ENCODE results near the gene NEB. TPM values are rescaled to one million over a fixed set of nuclear protein-coding genes. Genes with fewer than 3 reads are reported as not detected.

Gene NEB, protein sequence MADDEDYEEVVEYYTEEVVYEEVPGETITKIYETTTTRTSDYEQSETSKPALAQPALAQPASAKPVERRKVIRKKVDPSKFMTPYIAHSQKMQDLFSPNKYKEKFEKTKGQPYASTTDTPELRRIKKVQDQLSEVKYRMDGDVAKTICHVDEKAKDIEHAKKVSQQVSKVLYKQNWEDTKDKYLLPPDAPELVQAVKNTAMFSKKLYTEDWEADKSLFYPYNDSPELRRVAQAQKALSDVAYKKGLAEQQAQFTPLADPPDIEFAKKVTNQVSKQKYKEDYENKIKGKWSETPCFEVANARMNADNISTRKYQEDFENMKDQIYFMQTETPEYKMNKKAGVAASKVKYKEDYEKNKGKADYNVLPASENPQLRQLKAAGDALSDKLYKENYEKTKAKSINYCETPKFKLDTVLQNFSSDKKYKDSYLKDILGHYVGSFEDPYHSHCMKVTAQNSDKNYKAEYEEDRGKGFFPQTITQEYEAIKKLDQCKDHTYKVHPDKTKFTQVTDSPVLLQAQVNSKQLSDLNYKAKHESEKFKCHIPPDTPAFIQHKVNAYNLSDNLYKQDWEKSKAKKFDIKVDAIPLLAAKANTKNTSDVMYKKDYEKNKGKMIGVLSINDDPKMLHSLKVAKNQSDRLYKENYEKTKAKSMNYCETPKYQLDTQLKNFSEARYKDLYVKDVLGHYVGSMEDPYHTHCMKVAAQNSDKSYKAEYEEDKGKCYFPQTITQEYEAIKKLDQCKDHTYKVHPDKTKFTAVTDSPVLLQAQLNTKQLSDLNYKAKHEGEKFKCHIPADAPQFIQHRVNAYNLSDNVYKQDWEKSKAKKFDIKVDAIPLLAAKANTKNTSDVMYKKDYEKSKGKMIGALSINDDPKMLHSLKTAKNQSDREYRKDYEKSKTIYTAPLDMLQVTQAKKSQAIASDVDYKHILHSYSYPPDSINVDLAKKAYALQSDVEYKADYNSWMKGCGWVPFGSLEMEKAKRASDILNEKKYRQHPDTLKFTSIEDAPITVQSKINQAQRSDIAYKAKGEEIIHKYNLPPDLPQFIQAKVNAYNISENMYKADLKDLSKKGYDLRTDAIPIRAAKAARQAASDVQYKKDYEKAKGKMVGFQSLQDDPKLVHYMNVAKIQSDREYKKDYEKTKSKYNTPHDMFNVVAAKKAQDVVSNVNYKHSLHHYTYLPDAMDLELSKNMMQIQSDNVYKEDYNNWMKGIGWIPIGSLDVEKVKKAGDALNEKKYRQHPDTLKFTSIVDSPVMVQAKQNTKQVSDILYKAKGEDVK (N-terminal part only)
- total RNA-seq (1 to 10 TPM; 1.2 to 6.2 (median 2.5) TPM), polyA plus RNA-seq (1 to 10 TPM in 2 of 3 donors, under 1 TPM in 1; 0.96 to 3.2 (median 1.5) TPM)
- long read RNA-seq, donor 1, result 0 reads
- long read RNA-seq, donor 2, result 0 reads

DNA sequence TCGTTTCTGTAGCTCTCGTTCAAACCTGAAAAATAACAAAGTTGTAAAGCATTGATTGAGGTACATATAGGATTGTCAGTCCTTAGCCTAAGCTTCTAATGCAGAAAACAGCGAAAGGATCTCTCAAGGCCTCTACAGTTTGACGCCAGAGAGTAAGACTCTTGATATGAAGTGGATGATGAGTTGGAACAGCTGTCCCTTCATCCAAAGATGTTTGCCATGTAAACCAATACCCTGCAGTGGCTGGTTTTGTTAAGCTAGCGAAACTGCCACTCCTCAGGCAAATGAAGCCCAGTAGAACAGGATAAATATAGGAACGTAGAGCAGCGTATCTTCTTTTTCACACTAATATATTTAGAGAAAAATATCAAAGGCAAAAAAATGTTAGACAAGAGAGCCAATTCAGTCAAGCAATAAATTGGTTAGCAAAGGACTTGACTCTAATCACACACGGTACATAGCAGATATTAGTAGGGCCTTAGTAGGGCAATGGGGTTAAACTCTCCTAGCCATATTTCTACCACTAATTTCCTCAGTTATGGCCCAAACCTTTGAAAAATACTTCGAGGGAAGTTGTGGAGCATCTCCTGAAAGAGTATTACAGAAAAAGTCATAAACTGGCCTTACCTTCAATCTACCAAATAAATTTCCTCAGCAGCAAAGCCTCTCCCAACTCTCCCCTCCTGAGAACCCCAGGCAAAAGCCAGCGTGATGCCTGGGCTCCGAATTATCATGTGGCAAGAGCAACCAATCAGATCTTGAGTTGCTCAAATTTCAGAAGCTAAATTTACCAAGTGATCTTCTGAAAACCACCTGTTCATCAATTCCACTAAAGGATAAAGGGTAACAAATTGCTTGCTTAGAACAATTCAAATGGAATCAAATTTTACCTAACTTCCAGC, at the start of gene NEB:
Gene NEB (minus strand): TSS at position 706 of the 902 bp plus-strand sequence. CDS start 1,320 bp downstream, outside the sequence.
- H3K4me1 ChIP-seq, result peaks cover 0 to 17% (median 0%) of the 10 kb centered on the region in 6 donors
- H3K27ac ChIP-seq, result no peak within 1 kb of the TSS
- no peaks in the 10 kb centered on the region for H3K27me3 ChIP-seq (replicated peaks in 1 of 7)
- intact Hi-C loops (cut with DNase I; ENCODE audit: low total_unique reads), result no loop called here
- DNase-seq, result no peak
- H3K9me3 ChIP-seq, result peaks cover 0 to 4% (median 1%) of the 10 kb centered on the region in 8 donors
- no peak within 1 kb of the TSS for H3K4me3 ChIP-seq
- H3K36me3 ChIP-seq, result no peaks in the 10 kb centered on the region
- 85 to 91% (median 90%) methylated on average over 11 of the region's 11 CpGs for WGBS, 5 donors
- TF ChIP-seq, protein P1, sequence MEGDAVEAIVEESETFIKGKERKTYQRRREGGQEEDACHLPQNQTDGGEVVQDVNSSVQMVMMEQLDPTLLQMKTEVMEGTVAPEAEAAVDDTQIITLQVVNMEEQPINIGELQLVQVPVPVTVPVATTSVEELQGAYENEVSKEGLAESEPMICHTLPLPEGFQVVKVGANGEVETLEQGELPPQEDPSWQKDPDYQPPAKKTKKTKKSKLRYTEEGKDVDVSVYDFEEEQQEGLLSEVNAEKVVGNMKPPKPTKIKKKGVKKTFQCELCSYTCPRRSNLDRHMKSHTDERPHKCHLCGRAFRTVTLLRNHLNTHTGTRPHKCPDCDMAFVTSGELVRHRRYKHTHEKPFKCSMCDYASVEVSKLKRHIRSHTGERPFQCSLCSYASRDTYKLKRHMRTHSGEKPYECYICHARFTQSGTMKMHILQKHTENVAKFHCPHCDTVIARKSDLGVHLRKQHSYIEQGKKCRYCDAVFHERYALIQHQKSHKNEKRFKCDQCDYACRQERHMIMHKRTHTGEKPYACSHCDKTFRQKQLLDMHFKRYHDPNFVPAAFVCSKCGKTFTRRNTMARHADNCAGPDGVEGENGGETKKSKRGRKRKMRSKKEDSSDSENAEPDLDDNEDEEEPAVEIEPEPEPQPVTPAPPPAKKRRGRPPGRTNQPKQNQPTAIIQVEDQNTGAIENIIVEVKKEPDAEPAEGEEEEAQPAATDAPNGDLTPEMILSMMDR (IDR thresholded peaks at IDR 0.05 in 8 of 11, conservative IDR thresholded peaks at IDR 0.05 in 3 of 11), result no peak
- no peak for TF ChIP-seq POLR2AphosphoS5 (IDR thresholded peaks at IDR 0.05)
- TF ChIP-seq POLR2A (IDR thresholded peaks at IDR 0.05), result no peak

DNA sequence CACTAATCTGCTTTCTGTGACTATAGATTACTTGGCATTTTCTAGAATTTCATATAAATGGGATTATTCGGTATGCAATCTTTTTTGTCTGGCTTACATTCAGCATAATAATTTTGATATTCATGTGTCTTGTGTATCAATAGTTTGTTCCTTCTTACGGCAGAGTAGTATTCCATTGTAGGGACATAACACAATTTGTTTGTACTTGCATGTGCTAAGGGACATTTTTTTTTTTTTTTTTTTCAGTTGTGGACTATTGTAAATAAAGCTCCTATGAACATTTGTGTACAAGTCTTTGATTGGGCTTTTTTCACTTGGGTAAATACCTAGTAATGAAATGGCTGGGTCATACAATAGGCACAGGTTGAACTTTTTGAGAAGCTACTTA, 48.9 kb upstream of the NEB start:
- peaks cover 0 to 10% (median 0%) of the 10 kb centered on the region in 8 donors for H3K9me3 ChIP-seq
- DNase-seq, result no peak
- intact Hi-C loops (cut with DNase I; ENCODE audit: low total_unique reads), result no loop called here
- H3K4me1 ChIP-seq, result no peaks in the 10 kb centered on the region
- no peak overlapping the region for H3K4me3 ChIP-seq
- H3K27me3 ChIP-seq (replicated peaks in 1 of 7), result no peaks in the 10 kb centered on the region
- TF ChIP-seq, protein P1 (IDR thresholded peaks at IDR 0.05 in 8 of 11, conservative IDR thresholded peaks at IDR 0.05 in 3 of 11), result no peak
- TF ChIP-seq POLR2AphosphoS5 (IDR thresholded peaks at IDR 0.05), result no peak
- TF ChIP-seq POLR2A (IDR thresholded peaks at IDR 0.05), result no peak
- 95 to 99% (median 98%) methylated on average over 2 of the region's 2 CpGs for WGBS, 5 donors
- H3K36me3 ChIP-seq, result peaks cover 0 to 59% (median 7%) of the 10 kb centered on the region in 6 donors
- no peak overlapping the region for H3K27ac ChIP-seq

DNA sequence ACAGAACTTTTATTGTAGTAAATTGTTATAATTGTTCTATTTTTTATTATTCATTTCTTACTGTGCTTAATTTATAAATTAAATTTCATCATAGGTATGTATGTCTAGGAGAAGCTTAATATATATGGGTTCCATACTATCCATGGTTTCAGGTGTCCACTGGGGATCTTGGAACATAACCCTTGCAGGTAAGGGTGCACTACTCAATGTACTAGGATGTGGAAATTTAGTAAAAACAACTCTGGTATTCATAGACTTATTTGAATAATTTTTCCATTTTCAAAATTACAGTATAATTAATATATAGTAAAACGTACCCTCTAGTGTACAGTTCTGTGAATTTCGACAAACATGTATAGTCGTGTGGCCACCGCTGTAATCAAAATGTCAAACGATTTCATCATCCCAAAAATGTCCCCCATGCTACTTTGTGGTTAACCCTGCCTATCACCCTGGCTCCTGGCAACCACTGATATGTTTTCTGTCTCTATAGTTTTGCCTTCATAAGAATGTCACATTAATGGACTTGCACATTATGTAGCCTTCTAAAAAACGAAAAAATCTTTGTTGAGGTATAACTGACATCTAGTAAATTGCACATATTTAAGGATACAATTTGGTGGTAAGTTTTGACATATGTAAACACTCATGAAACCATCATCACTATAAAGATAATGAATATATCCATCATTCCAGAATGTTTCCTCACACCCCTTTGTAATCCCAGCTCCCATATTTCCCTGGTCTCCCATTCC, 48.3 kb upstream of the NEB start:
- no peak overlapping the region for H3K4me3 ChIP-seq
- no peak overlapping the region for H3K27ac ChIP-seq
- TF ChIP-seq, protein P1 (IDR thresholded peaks at IDR 0.05 in 8 of 11, conservative IDR thresholded peaks at IDR 0.05 in 3 of 11), result no peak
- TF ChIP-seq POLR2A (IDR thresholded peaks at IDR 0.05) (no peak), POLR2AphosphoS5 (IDR thresholded peaks at IDR 0.05) (no peak)
- DNase-seq, result no peak
- no peaks in the 10 kb centered on the region for H3K4me1 ChIP-seq
- 71 to 92% (median 80%) methylated on average over 6 of the region's 6 CpGs for WGBS, 5 donors
- H3K9me3 ChIP-seq, result peaks cover 0 to 14% (median 0%) of the 10 kb centered on the region in 8 donors
- peaks cover 0 to 61% (median 7%) of the 10 kb centered on the region in 6 donors for H3K36me3 ChIP-seq
- intact Hi-C loops (cut with DNase I; ENCODE audit: low total_unique reads), result no loop called here
- H3K27me3 ChIP-seq (replicated peaks in 1 of 7), result no peaks in the 10 kb centered on the region

Data from spleen (tissue), 13 donors.